HG03342 (cell line): ENCODE measurements around the gene TPRX1.
"Not testable (repeated sequence)": the region's sequence is repeated elsewhere in the genome, so short reads cannot be mapped to it uniquely, and the experiment has no call there.

ENCODE experiments used
- ATAC-seq: cut with Tn5 transposase; IDR thresholded peaks from one replicate; pipeline ENCODE4 v1.9.1; 2021; ENCODE audit warnings: mild to moderate bottlenecking, moderate library complexity; ENCODE audit not compliant: unreplicated experiment

Gene TPRX1

GRCh38 chr19:47769534-47769933 is 34.8 kb downstream of the TPRX1 start:
- ATAC-seq = no peak

- no peak for ATAC-seq
Observed at GRCh38 chr19:47768604-47769003, 35.7 kb downstream of the TPRX1 start.

- ATAC-seq = no peak
Observed at GRCh38 chr19:47767349-47767748, 37.0 kb downstream of the TPRX1 start.

GRCh38 chr19:47766670-47767069 is 37.7 kb downstream of the TPRX1 start:
- ATAC-seq = no peak

GRCh38 chr19:47766359-47766620 is 38.1 kb downstream of the TPRX1 start:
- no peak for ATAC-seq

- no peak for ATAC-seq
Observed at GRCh38 chr19:47765523-47766358, 38.6 kb downstream of the TPRX1 start.

- not testable (repeated sequence) for ATAC-seq
Observed at GRCh38 chr19:47764705-47765104, 39.6 kb downstream of the TPRX1 start.

- no peak for ATAC-seq
Observed at GRCh38 chr19:47762615-47763308, 41.6 kb downstream of the TPRX1 start.

- ATAC-seq = no peak
Observed at GRCh38 chr19:47762151-47762550, 42.2 kb downstream of the TPRX1 start.

- ATAC-seq = no peak
Observed at GRCh38 chr19:47761566-47761965, 42.8 kb downstream of the TPRX1 start.

GRCh38 chr19:47760632-47760999 is 43.7 kb downstream of the TPRX1 start:
- no peak for ATAC-seq

GRCh38 chr19:47758443-47758804 is 45.9 kb downstream of the TPRX1 start:
- ATAC-seq = no peak

- no peak for ATAC-seq
Observed at GRCh38 chr19:47757617-47758442, 46.5 kb downstream of the TPRX1 start.

GRCh38 chr19:47756953-47757608 is 47.3 kb downstream of the TPRX1 start:
- ATAC-seq = no peak

- ATAC-seq = no peak
Observed at GRCh38 chr19:47756627-47756929, 47.8 kb downstream of the TPRX1 start.

- no peak for ATAC-seq
Observed at GRCh38 chr19:47755762-47756626, 48.4 kb downstream of the TPRX1 start.

GRCh38 chr19:47755065-47755761 is 49.1 kb downstream of the TPRX1 start:
- ATAC-seq = no peak

GRCh38 chr19:47754206-47755064 is 49.9 kb downstream of the TPRX1 start:
- ATAC-seq = no peak
